PC-3 (cell line): ENCODE data around the gene STIMATE. TPM values are rescaled to one million over a fixed set of nuclear protein-coding genes. Genes with fewer than 3 reads are reported as not detected.
A peak's percentile ranks its signal among the peaks of the same experiment; 100 is the strongest.

ENCODE experiments used
- ATAC-seq: fragments of 200-7000 bp; cut with Tn5 transposase; 2 replicates; pipeline ENCODE4 v1.9.1; 2020; ENCODE audit warnings: mild to moderate bottlenecking, moderate library complexity
- BruUV-seq: library from RNA; stranded (reverse); fragments of 400-500 nt; replicated peaks from 2 replicates; lab custom pipeline; 2021; lab: Mats Ljungman, UMichigan
- CTCF ChIA-PET: fragments of 300-600 bp; sonication (Branson Sonifier 250); formaldehyde crosslinking; loops from one replicate; lab custom pipeline; 2022; ENCODE audit warnings: antibody characterized with exemption; lab: Charles Lee
- POLR2A ChIA-PET: fragments of 300-600 bp; sonication (Branson Sonifier 250); formaldehyde crosslinking; loops from one replicate; lab custom pipeline; 2022; ENCODE audit warnings: antibody characterized with exemption; ENCODE audit not compliant: unreplicated experiment; lab: Charles Lee
- DNase-seq: peaks from one replicate; pipeline ENCODE4 v3.0.0-alpha.2; 2015
- H2AFZ ChIP-seq: fragments of 300-600 bp; sonication (generic); 2 replicates; pipeline ENCODE4 v1.6.0; 2016; ENCODE audit warnings: antibody characterized with exemption, low read length
- H3F3A ChIP-seq: fragments of 300-600 bp; sonication (generic); one replicate; pipeline ENCODE4 v1.6.0; 2017; ENCODE audit warnings: antibody characterized with exemption, low read length, control low read depth, mild to moderate bottlenecking; ENCODE audit not compliant: unreplicated experiment
- H3K27ac ChIP-seq: fragments of 300-600 bp; sonication (generic); 2 replicates; pipeline ENCODE4 v1.5.1; 2016; ENCODE audit warnings: mild to moderate bottlenecking, low read length
- H3K27me3 ChIP-seq: fragments of 300-600 bp; sonication (generic); 2 replicates; pipeline ENCODE4 v1.6.1; 2016; ENCODE audit warnings: low read length, mixed read lengths
- H3K36me3 ChIP-seq: fragments of 300-600 bp; sonication (generic); 2 replicates; pipeline ENCODE4 v1.6.1; 2016; ENCODE audit warnings: low read depth, mixed run types, low read length, mixed read lengths
- H3K4me1 ChIP-seq: fragments of 300-600 bp; sonication (generic); 2 replicates; pipeline ENCODE4 v1.5.1; 2016; ENCODE audit warnings: low read length; ENCODE audit not compliant: insufficient read depth
- H3K4me2 ChIP-seq: fragments of 300-600 bp; sonication (generic); 2 replicates; pipeline ENCODE4 v1.6.0; 2016; ENCODE audit warnings: low read length
- H3K4me3 ChIP-seq: fragments of 300-600 bp; sonication (generic); 2 replicates; pipeline ENCODE4 v1.5.1; 2016; ENCODE audit warnings: mild to moderate bottlenecking, low read length, mixed read lengths
- H3K79me2 ChIP-seq: fragments of 300-600 bp; sonication (generic); 2 replicates; pipeline ENCODE4 v1.6.1; 2017; ENCODE audit warnings: low read length, mixed read lengths
- H3K9ac ChIP-seq: fragments of 300-600 bp; sonication (generic); 2 replicates; pipeline ENCODE4 v1.6.0; 2016; ENCODE audit warnings: mild to moderate bottlenecking, low read length
- H3K9me2 ChIP-seq: fragments of 300-600 bp; sonication (generic); replicated peaks from 2 replicates; pipeline ENCODE4 v1.6.1; 2016; ENCODE audit warnings: mixed run types, low read length, mixed read lengths
- H3K9me3 ChIP-seq: fragments of 300-600 bp; sonication (generic); 2 replicates; pipeline ENCODE4 v1.6.1; 2016; ENCODE audit warnings: low read length, mixed read lengths
- H4K20me1 ChIP-seq: fragments of 300-600 bp; sonication (generic); 2 replicates; pipeline ENCODE4 v1.6.1; 2016; ENCODE audit warnings: low read length, mixed read lengths
- EZH2 ChIP-seq: fragments of 300-600 bp; sonication (generic); IDR thresholded peaks from one replicate; pipeline ENCODE4 v1.6.1; 2017; ENCODE audit warnings: antibody characterized with exemption, mild to moderate bottlenecking, low read length; ENCODE audit not compliant: unreplicated experiment
- EZH2phosphoT487 ChIP-seq: fragments of 300-600 bp; sonication (generic); IDR thresholded peaks from 2 replicates; pipeline ENCODE4 v1.6.1; 2018; ENCODE audit warnings: mild to moderate bottlenecking, antibody characterized with exemption, low read length, borderline replicate concordance
- intact Hi-C: fragments of 100-400 bp; cut with micrococcal nuclease; formaldehyde crosslinking; loops from 2 replicates; pipeline ENCODE4 v1.9.0; 2023
- total RNA-seq: library from RNA; depleted of rRNA; stranded (reverse); fragments of >200 nt; gene quantifications from 2 replicates; pipeline ENCODE4 v1.2.3, GENCODE V29; 2014
- TF ChIP-seq, protein P1 (sequence below): fragments of 300-600 bp; sonication (generic); conservative IDR thresholded peaks from 2 replicates; pipeline ENCODE4 v1.5.1; 2017; ENCODE audit warnings: antibody characterized with exemption, low read depth, mild to moderate bottlenecking, low read length

Gene STIMATE
- total RNA-seq, 1 experiment from 2014 or later = 29.7 TPM

DNA sequence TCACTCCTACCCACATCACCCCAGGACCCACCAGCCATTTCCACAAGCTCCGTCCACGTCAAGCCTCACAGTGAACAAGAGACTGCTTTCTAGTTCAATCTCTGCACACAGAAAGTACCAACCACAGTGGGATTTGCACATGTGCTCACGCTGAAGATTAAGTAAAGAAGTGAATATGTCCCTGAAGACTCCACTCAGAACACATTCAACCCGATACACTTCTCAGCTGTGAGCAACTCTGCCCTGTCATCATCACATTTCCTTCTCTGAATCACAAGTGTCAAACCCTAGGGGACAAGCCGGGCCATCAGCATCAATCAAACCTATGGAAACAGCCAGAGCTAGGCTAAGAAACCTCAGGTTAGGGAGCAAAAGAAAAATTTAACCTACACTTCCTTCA, 1.9 kb downstream of the STIMATE start:
- H3K36me3 ChIP-seq = no peaks in the 10 kb centered on the region
- no peaks in the 10 kb centered on the region for H4K20me1 ChIP-seq
- H3K4me3 ChIP-seq = no peak overlapping the region
- peaks cover 28% of the 10 kb centered on the region for H3K79me2 ChIP-seq
- no TSS peak for BruUV-seq
- no peak for ATAC-seq
- peak overlapping the region; percentile 100 for H3K4me2 ChIP-seq
- intact Hi-C loops = no loop called here
- H3K4me1 ChIP-seq = peaks cover 24% of the 10 kb centered on the region
- no peaks in the 10 kb centered on the region for H3K27me3 ChIP-seq
- CTCF ChIA-PET = no interaction called here
- no peaks in the 10 kb centered on the region for H3K9me2 ChIP-seq
- no peak for DNase-seq
- H2AFZ ChIP-seq = no peak overlapping the region
- no peaks in the 10 kb centered on the region for H3K9me3 ChIP-seq
- POLR2A ChIA-PET = no interaction called here
- H3K9ac ChIP-seq = no peak overlapping the region
- H3F3A ChIP-seq = no peaks in the 10 kb centered on the region
- no peak overlapping the region for H3K27ac ChIP-seq
- TF ChIP-seq, protein P1, sequence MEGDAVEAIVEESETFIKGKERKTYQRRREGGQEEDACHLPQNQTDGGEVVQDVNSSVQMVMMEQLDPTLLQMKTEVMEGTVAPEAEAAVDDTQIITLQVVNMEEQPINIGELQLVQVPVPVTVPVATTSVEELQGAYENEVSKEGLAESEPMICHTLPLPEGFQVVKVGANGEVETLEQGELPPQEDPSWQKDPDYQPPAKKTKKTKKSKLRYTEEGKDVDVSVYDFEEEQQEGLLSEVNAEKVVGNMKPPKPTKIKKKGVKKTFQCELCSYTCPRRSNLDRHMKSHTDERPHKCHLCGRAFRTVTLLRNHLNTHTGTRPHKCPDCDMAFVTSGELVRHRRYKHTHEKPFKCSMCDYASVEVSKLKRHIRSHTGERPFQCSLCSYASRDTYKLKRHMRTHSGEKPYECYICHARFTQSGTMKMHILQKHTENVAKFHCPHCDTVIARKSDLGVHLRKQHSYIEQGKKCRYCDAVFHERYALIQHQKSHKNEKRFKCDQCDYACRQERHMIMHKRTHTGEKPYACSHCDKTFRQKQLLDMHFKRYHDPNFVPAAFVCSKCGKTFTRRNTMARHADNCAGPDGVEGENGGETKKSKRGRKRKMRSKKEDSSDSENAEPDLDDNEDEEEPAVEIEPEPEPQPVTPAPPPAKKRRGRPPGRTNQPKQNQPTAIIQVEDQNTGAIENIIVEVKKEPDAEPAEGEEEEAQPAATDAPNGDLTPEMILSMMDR = no peak
- TF ChIP-seq EZH2 = no peak
- TF ChIP-seq EZH2phosphoT487 = no peak

DNA sequence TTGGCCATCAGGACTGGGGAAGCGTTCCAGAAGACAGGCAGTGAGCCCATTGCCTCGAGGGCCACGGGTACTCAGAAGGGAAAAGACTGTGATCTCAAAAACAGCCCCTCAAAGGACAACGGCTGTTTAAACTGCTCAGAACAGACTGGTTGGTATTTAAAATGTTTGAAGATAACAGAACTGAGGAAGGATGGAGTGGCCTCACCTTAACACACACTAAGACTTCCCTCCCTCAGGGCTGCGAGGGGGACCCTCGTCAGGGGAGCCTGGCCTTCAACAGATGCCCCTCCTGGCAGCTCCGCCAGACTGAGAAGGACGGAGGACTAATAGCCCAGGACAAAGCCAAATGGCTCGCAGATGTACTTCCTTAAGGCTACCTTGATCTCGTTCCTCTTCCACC, 2.6 kb downstream of the STIMATE start:
- no peaks in the 10 kb centered on the region for H4K20me1 ChIP-seq
- H3K4me3 ChIP-seq = no peak overlapping the region

DNA sequence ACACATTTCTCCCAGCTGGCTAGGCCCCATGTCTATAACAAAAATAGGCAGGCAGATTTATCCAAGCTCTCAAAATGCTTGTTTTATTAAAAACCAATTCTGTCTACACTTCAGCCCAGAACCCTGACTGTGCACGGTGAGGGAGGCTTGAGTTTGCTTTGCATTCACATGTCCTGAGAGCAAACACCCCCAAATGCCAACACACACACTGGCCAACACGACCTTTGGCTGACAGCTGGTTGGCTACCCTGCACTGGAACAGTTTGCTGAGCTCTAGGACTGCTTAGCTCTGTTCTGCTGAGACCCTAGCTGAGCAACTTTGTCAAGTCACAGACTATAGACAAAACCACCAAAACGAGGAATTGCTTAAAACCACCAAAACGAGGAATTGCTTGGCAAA, 3.6 kb downstream of the STIMATE start:
- Histone ChIP-seq H4K20me1 (no peaks in the 10 kb centered on the region), H3K4me1 (peaks cover 24% of the 10 kb centered on the region), H3K9me3 (no peaks in the 10 kb centered on the region), H3K36me3 (no peaks in the 10 kb centered on the region), H3F3A (no peaks in the 10 kb centered on the region), H3K4me3 (no peak overlapping the region), H3K4me2 (no peak overlapping the region), H2AFZ (no peak overlapping the region), H3K27me3 (no peaks in the 10 kb centered on the region), H3K27ac (no peak overlapping the region), H3K79me2 (peaks cover 40% of the 10 kb centered on the region), H3K9me2 (no peaks in the 10 kb centered on the region), H3K9ac (no peak overlapping the region)
- ChIA-PET CTCF (no interaction called here), POLR2A (no interaction called here)
- intact Hi-C loops = no loop called here
- TF ChIP-seq, protein P1 = no peak
- TF ChIP-seq EZH2phosphoT487 (no peak), EZH2 (no peak)
- ATAC-seq = no peak
- no peak for DNase-seq
- no TSS peak for BruUV-seq

More for the DNA sequence above, 2.6 kb downstream of the STIMATE start:
- Histone ChIP-seq H3K9ac (no peak overlapping the region), H3F3A (no peaks in the 10 kb centered on the region), H3K9me2 (no peaks in the 10 kb centered on the region), H3K79me2 (peaks cover 33% of the 10 kb centered on the region), H3K9me3 (no peaks in the 10 kb centered on the region), H3K36me3 (no peaks in the 10 kb centered on the region), H3K27me3 (no peaks in the 10 kb centered on the region), H3K27ac (no peak overlapping the region), H3K4me2 (no peak overlapping the region), H2AFZ (no peak overlapping the region), H3K4me1 (peaks cover 24% of the 10 kb centered on the region)
- no TSS peak for BruUV-seq
- intact Hi-C loops = no loop called here
- POLR2A ChIA-PET = no interaction called here
- ATAC-seq (no peak), DNase-seq (no peak)
- TF ChIP-seq, protein P1 = no peak
- TF ChIP-seq EZH2phosphoT487 (no peak), EZH2 (no peak)
- CTCF ChIA-PET = no interaction called here
